BJ (cell line): ENCODE data around the gene PRRC2B. TPM values are rescaled to one million over a fixed set of nuclear protein-coding genes. Genes with fewer than 3 reads are reported as not detected.

Source experiments
- CTCF ChIA-PET: fragments of 350-600 bp; formaldehyde crosslinking; extraction: SDS; loops from one replicate; lab custom pipeline; 2021; ENCODE audit warnings: antibody characterized with exemption, inconsistent platforms; lab: Yijun Ruan, JAX
- POLR2A ChIA-PET: fragments of 300-600 bp; sonication (Branson Sonifier 250); formaldehyde crosslinking; extraction: SDS; loops from one replicate; lab custom pipeline; 2021; ENCODE audit warnings: antibody characterized with exemption; lab: Charles Lee
- DNase-seq: peaks from one replicate; pipeline ENCODE4 v3.0.0-alpha.2; 2011; ENCODE audit warnings: low read depth
- H3K27me3 ChIP-seq: 2 replicates; pipeline ENCODE4 v1.6.0; 2011; ENCODE audit warnings: low read length; ENCODE audit not compliant: control insufficient read depth, insufficient read depth
- H3K36me3 ChIP-seq: 2 replicates; pipeline ENCODE4 v1.5.1; 2011; ENCODE audit warnings: low read length; ENCODE audit not compliant: control insufficient read depth, insufficient read depth
- H3K4me3 ChIP-seq: 2 replicates; pipeline ENCODE4 v1.5.1; 2011; ENCODE audit warnings: low read depth, mild to moderate bottlenecking, control low read depth, low read length
- polyA plus RNA-seq: library from polyadenylated mRNA; depleted of rRNA; stranded (reverse); fragments of >200 nt; gene quantifications from 2 replicates; pipeline ENCODE4 v1.2.3, GENCODE V29; 2011
- TF ChIP-seq, protein P1 (sequence below): IDR thresholded peaks from 2 replicates; pipeline ENCODE4 v1.5.1; 2011; ENCODE audit warnings: low read depth, mild to moderate bottlenecking, control low read depth, inconsistent platforms, low read length, moderate library complexity; ENCODE audit not compliant: insufficient read depth

PRRC2B gene
- polyA plus RNA-seq, 1 experiment = 25.8 TPM

- POLR2A ChIA-PET = no interaction called here
- DNase-seq = no peak
- Histone ChIP-seq H3K4me3 (no peak overlapping the region), H3K27me3 (no peaks in the 10 kb centered on the region), H3K36me3 (peaks cover 76% of the 10 kb centered on the region)
- CTCF ChIA-PET = interaction anchor here (1.2 kb wide), 1 partner anchor 137 kb away, joined by 5 read pairs; no protein-coding TSS in a partner anchor
- TF ChIP-seq, protein P1, sequence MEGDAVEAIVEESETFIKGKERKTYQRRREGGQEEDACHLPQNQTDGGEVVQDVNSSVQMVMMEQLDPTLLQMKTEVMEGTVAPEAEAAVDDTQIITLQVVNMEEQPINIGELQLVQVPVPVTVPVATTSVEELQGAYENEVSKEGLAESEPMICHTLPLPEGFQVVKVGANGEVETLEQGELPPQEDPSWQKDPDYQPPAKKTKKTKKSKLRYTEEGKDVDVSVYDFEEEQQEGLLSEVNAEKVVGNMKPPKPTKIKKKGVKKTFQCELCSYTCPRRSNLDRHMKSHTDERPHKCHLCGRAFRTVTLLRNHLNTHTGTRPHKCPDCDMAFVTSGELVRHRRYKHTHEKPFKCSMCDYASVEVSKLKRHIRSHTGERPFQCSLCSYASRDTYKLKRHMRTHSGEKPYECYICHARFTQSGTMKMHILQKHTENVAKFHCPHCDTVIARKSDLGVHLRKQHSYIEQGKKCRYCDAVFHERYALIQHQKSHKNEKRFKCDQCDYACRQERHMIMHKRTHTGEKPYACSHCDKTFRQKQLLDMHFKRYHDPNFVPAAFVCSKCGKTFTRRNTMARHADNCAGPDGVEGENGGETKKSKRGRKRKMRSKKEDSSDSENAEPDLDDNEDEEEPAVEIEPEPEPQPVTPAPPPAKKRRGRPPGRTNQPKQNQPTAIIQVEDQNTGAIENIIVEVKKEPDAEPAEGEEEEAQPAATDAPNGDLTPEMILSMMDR = no peak
Measured at GRCh38 chr9:131487001-131487400, 93.1 kb downstream of the PRRC2B start.

- H3K27me3 ChIP-seq = no peaks in the 10 kb centered on the region
- CTCF ChIA-PET = interaction anchor here (1.2 kb wide), 1 partner anchor 138 kb away, joined by 5 read pairs; no protein-coding TSS in a partner anchor
- POLR2A ChIA-PET = no interaction called here
- H3K36me3 ChIP-seq = peaks cover 77% of the 10 kb centered on the region
- DNase-seq = no peak
- H3K4me3 ChIP-seq = no peak overlapping the region
- TF ChIP-seq, protein P1 = no peak
Measured at GRCh38 chr9:131487621-131488031, 93.7 kb downstream of the PRRC2B start.

DNA sequence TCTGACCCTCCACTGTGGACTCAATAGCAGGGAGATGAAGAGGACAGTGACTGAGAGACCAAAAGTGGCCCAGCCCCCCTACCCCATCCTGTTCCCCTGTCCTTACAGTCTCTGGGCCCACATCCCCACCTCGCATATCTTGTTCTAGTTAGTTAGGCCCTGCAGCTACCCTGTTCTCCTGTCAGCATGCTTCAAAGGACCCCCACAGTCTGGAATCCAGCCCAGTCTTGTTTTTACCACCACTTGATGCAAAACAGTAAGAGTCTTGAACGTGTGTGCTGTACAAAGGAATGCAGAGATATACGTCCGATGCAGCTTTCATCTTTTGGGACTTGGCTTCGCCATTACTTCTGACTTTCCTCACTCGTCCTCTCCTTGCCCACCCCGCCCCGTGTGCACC is 96.6 kb downstream of the PRRC2B start:
- CTCF ChIA-PET = interaction anchor here (0.8 to 2.2 kb wide), 4 partner anchors 12 to 253 kb away, joined by 3 to 7 read pairs (median 6); no protein-coding TSS in a partner anchor
- TF ChIP-seq, protein P1 = no peak
- Histone ChIP-seq H3K36me3 (peaks cover 66% of the 10 kb centered on the region), H3K4me3 (no peak overlapping the region), H3K27me3 (no peaks in the 10 kb centered on the region)
- POLR2A ChIA-PET = no interaction called here
- DNase-seq = no peak

- no peaks in the 10 kb centered on the region for H3K27me3 ChIP-seq
- TF ChIP-seq, protein P1 = no peak
- ChIA-PET POLR2A (no interaction called here), CTCF (interaction anchor here (1.4 to 2.2 kb wide), 3 partner anchors 10 to 141 kb away, joined by 5 to 7 read pairs (median 7); no protein-coding TSS in a partner anchor)
- DNase-seq = no peak
- no peak overlapping the region for H3K4me3 ChIP-seq
- peaks cover 66% of the 10 kb centered on the region for H3K36me3 ChIP-seq
Measured at GRCh38 chr9:131491001-131491710, 97.3 kb downstream of the PRRC2B start.

- TF ChIP-seq, protein P1 = no peak
- ChIA-PET CTCF (interaction anchor here (1.4 to 2.2 kb wide), 3 partner anchors 9 to 142 kb away, joined by 5 to 7 read pairs (median 7); no protein-coding TSS in a partner anchor), POLR2A (no interaction called here)
- Histone ChIP-seq H3K4me3 (no peak overlapping the region), H3K36me3 (peaks cover 70% of the 10 kb centered on the region), H3K27me3 (no peaks in the 10 kb centered on the region)
- DNase-seq = no peak
Measured at GRCh38 chr9:131492070-131492469, 98.2 kb downstream of the PRRC2B start.
